HG02763 (cell line): Measurements from ENCODE around the gene USP48.
"Not testable (repeated sequence)": the region's sequence is repeated elsewhere in the genome, so short reads cannot be mapped to it uniquely, and the experiment has no call there.

ENCODE experiments used
- ATAC-seq: cut with Tn5 transposase; IDR thresholded peaks from one replicate; pipeline ENCODE4 v1.9.1; 2021; ENCODE audit warnings: mild to moderate bottlenecking, moderate library complexity; ENCODE audit not compliant: unreplicated experiment

Gene USP48

GRCh38 chr1:21641076-21641475 is 141.9 kb downstream of the USP48 start:
- ATAC-seq = no peak

- ATAC-seq = no peak
Measured at GRCh38 chr1:21640653-21641052, 142.3 kb downstream of the USP48 start.

- no peak for ATAC-seq
Measured at GRCh38 chr1:21639594-21640041, 143.3 kb downstream of the USP48 start.

- ATAC-seq = no peak
Measured at GRCh38 chr1:21638531-21639341, 144.2 kb downstream of the USP48 start.

GRCh38 chr1:21637514-21637913 is 145.4 kb downstream of the USP48 start:
- ATAC-seq = no peak

GRCh38 chr1:21636029-21636428 is 146.9 kb downstream of the USP48 start:
- ATAC-seq = no peak

GRCh38 chr1:21634806-21635535 is 148.0 kb downstream of the USP48 start:
- no peak for ATAC-seq

GRCh38 chr1:21633992-21634805 is 148.8 kb downstream of the USP48 start:
- no peak for ATAC-seq

GRCh38 chr1:21633141-21633755 is 149.7 kb downstream of the USP48 start:
- no peak for ATAC-seq

- no peak for ATAC-seq
Measured at GRCh38 chr1:21631944-21632887, 150.7 kb downstream of the USP48 start.

- not testable (repeated sequence) for ATAC-seq
Measured at GRCh38 chr1:21631590-21631943, 151.4 kb downstream of the USP48 start.

- ATAC-seq = no peak
Measured at GRCh38 chr1:21630571-21631343, 152.2 kb downstream of the USP48 start.

GRCh38 chr1:21629971-21630370 is 153.0 kb downstream of the USP48 start:
- ATAC-seq = no peak

GRCh38 chr1:21628798-21629393 is 154.1 kb downstream of the USP48 start:
- no peak for ATAC-seq
